ENCODE data around the gene EIF4B.

DNA sequence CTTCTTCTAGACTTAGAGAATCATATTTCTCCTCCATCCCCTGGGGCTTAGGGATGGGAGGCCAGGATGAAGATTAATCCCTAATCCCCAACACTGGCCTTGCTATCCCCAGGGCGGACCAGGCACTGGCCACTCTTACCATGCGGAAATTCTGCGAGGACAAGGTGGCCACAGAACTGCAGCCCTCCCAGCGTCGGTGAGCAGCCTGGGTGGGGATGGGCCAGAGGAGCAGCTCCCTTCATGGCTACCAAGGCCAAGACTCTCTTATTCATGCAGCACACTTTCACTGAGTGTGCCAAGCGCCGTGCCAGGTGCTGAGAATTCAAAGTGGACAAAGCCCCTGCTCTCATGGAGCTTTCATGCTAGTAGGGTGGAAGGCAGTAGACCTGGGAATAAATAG lies 50.6 kb downstream of the EIF4B start:
- TF ChIP-seq, protein P1, sequence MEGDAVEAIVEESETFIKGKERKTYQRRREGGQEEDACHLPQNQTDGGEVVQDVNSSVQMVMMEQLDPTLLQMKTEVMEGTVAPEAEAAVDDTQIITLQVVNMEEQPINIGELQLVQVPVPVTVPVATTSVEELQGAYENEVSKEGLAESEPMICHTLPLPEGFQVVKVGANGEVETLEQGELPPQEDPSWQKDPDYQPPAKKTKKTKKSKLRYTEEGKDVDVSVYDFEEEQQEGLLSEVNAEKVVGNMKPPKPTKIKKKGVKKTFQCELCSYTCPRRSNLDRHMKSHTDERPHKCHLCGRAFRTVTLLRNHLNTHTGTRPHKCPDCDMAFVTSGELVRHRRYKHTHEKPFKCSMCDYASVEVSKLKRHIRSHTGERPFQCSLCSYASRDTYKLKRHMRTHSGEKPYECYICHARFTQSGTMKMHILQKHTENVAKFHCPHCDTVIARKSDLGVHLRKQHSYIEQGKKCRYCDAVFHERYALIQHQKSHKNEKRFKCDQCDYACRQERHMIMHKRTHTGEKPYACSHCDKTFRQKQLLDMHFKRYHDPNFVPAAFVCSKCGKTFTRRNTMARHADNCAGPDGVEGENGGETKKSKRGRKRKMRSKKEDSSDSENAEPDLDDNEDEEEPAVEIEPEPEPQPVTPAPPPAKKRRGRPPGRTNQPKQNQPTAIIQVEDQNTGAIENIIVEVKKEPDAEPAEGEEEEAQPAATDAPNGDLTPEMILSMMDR (conservative IDR thresholded peaks at IDR 0.05; ENCODE audit: low read depth, low read length): no peak
- no peak for TF ChIP-seq EZH2 (IDR thresholded peaks at IDR 0.05; ENCODE audit: borderline replicate concordance, low read depth, low read length, poor library complexity, severe bottlenecking)

All from A673 (cell line).